A549 treated with dexamethasone at 1 μM for 4 hours (cell line): Measurements from ENCODE around the gene SPIRE1. TPM values are rescaled to one million over a fixed set of nuclear protein-coding genes. Genes with fewer than 3 reads are reported as not detected.

Experiments used
- total RNA-seq: library from RNA; stranded (reverse); fragments of 200-300 nt; extraction: Qiagen RNA extraction; gene quantifications from 5 replicates; pipeline ENCODE4 v1.2.3, GENCODE V29; 2022

The SPIRE1 gene
- total RNA-seq = 12.9 to 20.7 TPM (median 17.7 TPM) in 5 replicates

GRCh38 chr18:12657684-12658425 lies at the start of gene SPIRE1:
Gene SPIRE1 (minus strand): TSS chr18:12658107. CDS start chr18:12657866, 241 bp downstream.

GRCh38 chr18:12702221-12703095 lies 44.6 kb upstream of the SPIRE1 start, which contains the start of the genes CEP76 and PSMG2:
Gene CEP76 (minus strand): TSS chr18:12702723. CDS start chr18:12702548, 175 bp downstream.
Gene PSMG2 (plus strand): TSS chr18:12703042. CDS start chr18:12703108, 66 bp downstream.

Other genes with a start within 250 kb of the SPIRE1 start
- 5.3 to 6.3 TPM (median 5.6 TPM) in 5 replicates for gene CEP76, start 44.6 kb upstream of the SPIRE1 start, total RNA-seq
- gene PSMG2, start 44.9 kb upstream of the SPIRE1 start, total RNA-seq = 62.1 to 70.1 TPM (median 66.5 TPM) in 5 replicates
- gene PTPN2, start 226.1 kb upstream of the SPIRE1 start, total RNA-seq = 18.7 to 20.3 TPM (median 19.3 TPM) in 5 replicates